Activated CD4-positive, CD25-positive, alpha-beta regulatory T cell (primary cell): Measurements from ENCODE around the gene TMEM132D.

Experiments used
- DNase-seq, 4 experiments: peaks; one replicate each; lab custom pipeline; 2025; lab: John Stamatoyannopoulos, UW

TMEM132D gene

DNA sequence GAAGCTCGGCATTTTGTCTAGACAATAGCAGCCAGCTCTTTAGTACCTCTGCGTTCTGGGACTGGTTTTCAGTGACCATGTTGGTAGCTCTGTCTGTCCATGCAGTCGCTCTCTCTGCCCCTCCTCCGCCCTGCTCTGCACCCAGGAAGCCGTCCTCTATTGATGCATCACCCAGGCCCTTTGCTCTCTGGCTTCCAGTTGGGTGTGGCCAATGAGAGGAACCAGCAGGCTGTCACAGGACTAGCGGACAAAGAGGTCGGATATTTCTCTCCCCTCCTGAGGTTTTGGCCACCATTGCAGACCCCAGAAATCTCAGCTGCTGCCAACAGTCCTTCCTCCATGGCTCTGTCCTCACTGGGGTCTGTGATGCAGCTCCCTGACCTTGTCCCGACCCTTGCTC is 180.6 kb downstream of the TMEM132D start:
- no peak for DNase-seq

DNA sequence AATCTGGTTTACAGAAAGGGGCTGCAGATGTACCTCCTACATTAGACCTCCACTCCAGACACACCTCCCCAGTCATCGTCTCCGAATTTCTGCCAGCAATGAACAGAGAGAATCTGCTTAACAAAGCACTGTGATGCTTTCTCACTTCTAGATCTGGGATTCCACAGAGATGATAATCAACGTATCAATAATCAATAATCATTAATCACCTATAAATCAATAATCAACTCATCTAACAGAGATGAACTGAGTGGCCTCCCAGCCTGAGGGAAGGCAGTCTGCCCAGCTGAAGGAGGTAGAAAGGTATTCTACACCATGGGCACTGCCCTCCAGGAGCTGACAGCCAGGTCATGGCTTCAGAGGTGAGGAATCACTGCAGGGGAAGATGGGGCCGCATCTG is 183.2 kb downstream of the TMEM132D start:
- no peak for DNase-seq

DNA sequence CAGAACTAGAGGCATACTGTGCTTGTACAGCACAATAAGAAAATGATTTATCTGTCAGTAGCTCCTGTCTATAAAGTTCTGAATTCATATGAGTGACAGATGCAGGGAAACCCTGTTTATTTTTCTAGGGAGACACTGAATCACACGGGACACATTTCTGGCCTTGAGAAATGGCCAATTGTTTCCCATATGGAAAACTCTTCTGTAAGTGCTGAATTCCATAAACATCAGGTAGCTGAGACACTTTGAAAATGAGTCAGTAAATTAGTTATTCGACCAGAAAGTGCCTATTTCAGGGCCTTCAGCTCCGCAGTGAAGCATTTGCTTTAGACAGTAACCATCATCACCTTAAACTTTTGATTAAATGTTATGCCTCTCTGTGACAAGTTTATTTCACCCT is 184.4 kb downstream of the TMEM132D start:
- no peak for DNase-seq

DNA sequence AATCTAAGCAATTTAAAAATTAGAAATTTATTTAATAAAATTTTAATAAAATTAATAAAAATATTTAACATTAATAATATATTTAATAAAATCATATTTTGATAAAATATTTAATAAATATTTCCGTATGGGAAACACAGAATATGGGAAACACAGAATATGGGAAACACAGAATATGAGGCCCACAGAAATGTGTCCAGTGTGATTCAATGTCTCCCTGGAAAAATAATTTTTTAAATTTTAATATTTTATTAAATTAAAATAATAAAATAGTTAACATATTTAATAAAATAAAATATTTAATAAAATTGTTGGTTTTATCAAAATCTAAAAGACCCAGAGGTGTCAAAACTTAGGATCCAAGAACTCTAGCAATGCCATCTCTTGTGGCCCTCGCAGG is 186.4 kb downstream of the TMEM132D start:
- no peak for DNase-seq

DNA sequence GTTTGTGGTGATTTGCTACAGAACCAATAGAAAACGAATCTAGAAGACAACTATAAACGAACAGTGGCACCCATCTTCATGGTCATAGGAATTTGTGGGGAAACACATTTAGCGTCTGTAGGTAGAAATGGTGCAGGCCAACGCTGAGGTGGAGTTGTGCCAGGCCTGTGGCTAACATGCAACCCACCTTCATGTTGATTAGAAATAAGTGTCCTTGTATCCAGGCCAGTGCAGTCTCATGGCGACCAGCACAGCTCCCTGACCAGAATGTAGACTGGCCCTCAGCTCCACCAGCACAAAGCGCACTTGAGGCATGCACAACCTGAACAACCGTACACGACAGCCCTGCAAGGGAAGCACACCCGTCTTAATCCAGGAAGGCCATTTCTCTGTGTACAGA is 187.0 kb downstream of the TMEM132D start:
- no peak for DNase-seq

DNA sequence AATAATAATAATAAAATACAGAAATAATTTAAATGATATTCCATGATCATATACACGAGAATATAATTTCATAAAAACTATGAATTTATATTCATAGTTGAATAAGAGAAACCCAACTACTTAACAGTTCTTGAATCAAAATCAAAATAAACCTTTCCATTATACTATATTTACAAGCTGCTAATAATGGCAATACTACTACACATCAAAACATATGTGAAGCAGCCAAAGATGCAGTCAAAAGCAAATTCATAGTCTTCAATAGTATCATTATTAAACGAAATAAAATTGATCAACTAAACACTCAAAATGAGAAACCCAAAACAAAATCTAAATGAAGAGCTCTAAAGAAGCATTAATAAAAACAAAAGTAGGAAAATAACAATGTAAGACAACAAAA is 197.1 kb downstream of the TMEM132D start:
- DNase-seq = no peak

DNA sequence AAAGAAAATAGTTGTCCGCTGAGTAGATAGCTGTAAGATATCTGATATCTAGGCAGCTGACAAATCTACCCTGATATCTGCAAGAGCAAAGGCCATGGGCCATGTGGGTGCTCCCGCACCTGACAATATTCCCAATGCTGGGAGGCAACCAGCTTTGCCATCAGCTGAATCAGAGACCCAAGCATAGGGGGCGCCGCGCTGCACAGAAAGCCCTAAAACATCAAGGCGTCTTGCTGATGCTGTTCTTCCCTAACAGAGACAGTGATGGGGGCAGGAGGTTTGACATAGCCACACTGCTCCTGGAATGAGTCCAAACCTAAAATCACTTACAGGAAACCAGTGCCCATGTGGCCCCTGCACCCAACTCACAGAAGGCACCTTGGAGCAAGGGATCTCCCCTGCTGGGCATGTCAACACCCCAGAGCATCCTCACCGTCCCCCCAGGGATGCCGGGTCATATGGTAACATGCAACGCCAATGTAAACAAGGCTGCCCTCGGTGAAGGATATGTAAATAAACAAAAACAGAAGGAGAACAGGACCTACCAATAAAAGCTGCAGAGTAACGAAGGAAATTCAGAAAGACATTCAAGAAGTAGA is 199.5 kb downstream of the TMEM132D start:
- no peak for DNase-seq

DNA sequence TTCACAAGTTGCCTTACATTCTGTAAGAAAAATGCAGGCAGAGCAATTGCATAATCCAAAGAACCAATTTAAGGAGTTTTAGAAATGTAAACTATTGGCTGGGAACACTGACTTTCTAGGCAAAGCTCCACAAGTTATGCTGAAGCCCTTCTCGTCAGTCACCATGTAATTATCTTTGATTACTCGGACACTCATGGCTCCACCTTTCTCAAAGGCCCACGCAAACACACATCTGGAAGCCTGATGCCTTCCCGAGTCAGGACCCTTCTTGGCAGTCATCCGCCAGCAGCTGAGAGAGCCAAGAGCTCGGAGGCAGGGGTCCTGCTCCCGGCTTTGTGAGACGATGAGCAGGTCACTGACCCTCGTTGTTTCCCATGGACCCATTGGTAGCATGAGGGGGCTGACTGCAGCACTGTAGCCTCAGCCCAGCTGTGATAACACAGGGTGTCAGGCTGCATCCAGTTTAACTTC is 202.2 kb downstream of the TMEM132D start:
- no peak for DNase-seq

DNA sequence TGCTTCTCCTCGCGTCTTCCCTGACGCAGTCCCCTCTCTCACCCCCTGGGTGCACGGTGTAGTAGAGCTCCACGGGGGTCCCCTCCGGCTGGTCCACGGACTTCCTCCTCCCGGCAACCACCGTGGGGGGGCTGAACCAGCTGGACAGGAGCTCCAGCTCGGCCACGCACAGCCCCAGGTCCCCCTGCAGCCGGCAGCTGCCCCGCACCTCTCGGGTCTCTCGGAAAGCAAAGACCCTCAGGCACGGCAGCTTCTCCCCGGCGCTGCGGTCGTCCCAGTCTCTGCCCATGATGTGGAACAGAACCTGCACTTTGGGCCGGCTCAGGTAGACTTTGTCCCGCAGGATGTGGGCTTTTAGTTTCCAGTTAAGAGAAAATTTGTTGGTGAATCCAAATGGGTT is 203.8 kb downstream of the TMEM132D start:
- no peak for DNase-seq

DNA sequence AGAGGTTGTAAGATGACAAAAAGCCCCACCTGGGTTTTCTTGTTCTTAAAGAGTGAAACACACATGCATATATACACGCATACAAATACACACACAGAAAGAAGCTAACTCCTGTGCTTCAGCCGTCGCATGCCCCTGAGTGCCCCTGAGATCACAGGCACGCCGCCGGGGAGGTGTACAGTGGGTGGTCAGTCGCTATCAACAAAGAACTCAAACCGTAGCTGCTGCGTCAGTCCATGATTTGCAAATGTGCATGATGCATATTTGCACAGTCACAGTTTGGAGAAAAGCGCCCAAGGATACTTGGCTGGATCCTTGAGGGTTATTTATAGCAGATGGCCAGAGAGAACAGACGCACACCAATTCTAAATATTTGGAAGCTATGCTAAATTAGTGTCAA is 206.9 kb downstream of the TMEM132D start:
- DNase-seq = no peak

DNA sequence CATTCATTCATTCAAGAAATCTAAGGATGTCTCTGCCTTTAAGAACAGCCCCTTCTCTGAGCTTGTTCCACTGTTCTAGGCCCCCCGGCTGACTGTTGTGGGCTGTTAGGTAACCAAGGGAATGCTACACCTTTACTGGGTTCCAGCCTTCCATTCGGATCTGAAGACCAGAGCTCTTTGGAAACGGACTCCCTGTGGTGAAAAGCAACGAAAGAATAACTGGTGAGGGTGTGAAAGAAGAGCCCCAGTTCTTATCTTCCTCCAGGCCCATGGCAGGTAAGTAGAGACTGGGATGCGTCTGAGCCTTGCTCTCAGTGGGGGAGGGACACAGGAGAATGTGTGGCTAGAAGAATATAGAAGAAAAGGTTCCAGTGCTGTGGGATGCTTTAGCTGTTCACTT is 207.4 kb downstream of the TMEM132D start:
- no peak for DNase-seq

DNA sequence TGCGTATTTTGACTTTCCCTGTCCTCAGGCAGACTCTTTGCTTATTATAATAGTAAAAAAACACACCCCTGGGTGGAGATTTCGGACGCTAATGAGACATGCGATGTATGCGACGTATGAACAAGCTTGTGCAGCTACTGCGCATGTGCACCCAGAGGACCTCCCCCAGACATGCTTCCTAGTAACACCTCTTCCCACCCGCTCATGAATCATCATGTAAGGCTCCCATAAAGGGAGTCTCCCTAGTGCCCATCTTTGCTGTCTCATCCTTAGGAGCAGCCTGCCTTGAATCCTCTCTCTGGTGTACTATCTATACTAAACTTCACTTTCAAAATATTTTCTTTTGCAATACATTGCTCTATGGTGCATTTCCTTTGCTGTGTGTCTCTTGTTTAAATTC is 210.1 kb downstream of the TMEM132D start:
- no peak for DNase-seq

DNA sequence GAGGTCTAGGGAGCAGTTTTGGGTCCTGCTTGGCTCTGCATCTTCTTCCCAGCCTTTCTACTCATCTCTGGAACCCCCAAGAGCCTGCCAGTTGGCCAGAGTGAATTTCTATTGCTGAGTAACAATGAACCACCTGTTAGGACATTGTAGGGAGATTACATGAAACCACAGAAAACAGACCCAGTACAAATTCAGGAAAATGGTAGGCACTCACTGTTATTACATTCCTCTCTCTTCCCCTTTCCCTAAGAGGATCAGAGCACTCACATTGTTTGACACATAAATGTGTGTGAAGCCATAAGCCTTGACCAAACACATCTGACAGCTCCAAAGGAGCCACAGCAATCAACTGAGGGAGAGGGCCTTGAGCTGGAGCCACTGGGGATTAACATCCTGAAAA is 216.1 kb downstream of the TMEM132D start:
- no peak for DNase-seq

DNA sequence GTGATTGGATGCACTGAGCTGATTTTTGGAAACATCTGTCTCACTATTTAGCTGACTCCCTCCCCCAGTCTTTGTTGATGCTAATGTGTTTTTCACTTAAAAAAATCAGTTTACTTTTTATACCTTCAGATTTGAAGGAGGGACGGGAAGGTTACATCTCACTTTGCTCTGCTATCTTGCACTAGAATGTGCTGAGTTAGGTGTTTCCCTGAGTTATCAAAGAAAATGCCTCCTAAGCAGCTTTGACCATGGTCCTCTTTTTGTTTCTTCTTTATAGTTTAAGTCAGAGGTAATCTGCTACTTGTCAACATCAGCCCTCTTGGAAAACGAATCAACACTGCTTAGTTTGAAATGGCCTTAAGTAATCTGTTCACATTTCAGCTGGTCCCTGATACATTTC is 222.0 kb downstream of the TMEM132D start:
- no peak for DNase-seq

DNA sequence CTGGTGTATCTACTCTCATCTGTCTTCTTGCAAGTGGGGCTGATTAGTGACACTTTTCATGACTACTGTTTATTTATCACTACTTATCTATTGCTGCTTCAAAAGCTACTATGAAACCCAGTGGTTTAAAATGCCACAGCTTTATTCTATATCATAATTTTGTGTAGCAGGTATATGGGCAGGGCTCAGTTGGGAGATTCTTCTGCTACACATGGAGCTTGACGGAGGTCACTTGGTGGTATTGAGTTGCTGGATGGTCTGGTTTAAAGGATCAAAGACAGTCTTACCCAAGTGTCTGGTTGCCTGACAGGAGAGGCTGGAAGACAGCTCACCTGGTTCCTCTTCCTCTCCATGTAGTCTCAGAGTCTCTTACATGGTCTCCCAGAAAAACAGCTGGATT is 222.7 kb downstream of the TMEM132D start:
- no peak for DNase-seq

DNA sequence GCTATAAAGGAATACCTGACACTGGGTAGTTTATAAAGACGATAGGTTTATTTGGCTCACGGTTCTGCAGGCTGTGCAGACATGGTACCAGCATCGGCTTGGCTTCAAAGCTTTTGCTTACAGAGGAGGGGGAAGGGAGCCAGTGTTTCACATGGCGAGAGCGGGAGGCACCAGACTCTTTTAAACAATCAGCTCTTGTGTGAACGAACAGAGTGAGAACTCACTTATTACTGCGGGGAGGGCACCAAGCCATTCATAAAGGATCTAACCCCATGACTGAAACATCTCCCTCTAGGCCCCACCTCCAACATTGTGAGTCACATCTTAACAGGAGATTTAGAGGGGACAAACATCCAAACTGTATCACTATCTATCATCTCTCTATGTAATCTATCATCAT is 227.4 kb downstream of the TMEM132D start:
- DNase-seq = no peak

DNA sequence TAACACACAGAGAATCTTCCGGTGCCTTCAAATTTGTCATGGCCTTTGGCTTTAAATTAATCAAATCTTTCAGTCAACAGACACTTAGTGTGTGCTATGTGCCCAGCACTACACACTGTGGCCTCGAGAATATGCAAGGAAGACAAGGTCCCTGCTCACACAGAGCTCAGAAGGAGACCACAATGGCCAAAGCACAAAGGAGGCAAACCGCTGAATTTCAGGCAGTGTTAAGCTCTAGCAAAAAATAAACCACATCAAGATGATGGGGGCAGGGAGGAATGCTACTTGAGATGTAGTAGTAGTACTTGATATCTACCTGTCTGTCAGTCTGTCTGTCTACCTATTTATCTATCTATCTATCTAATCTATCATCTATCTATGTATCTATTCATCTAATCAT is 227.9 kb downstream of the TMEM132D start:
- no peak for DNase-seq

DNA sequence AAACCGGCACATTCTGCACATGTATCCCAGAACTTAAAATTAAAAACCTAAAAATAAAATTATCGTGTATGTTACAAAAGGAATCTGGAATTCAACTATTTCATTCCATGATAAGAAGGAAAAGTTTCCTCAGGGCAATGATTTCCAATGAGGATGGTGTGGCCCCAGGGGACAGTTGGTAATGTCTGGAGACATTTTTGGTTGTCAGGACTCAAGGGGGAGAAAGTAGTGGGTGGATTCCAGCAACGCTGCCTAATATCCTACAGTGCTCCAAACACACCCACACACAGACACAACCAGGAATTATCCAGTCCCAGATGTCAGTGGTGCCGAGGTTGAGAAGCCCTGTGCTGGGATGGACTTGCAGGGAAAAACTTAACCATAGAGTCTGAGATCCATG is 228.3 kb downstream of the TMEM132D start:
- no peak for DNase-seq

DNA sequence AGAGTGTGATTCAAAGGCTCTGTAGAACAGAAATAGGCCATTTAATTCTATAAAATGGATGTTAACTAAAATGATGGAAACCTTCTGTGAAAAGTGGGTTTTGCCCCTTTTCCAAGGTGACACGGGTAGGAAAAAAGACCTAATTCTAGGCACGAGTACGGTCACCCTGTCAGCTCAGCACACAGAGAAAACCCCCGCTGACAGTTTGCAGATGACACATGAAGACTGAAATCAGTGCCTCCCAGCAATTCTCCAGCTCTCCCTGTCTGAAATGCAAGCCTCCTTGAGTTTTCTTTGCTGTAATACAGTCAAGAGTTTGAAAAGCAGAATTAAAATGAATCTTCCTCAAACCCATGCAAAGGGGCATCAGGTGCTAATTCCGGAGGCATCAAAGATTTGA is 230.0 kb downstream of the TMEM132D start:
- DNase-seq = no peak

DNA sequence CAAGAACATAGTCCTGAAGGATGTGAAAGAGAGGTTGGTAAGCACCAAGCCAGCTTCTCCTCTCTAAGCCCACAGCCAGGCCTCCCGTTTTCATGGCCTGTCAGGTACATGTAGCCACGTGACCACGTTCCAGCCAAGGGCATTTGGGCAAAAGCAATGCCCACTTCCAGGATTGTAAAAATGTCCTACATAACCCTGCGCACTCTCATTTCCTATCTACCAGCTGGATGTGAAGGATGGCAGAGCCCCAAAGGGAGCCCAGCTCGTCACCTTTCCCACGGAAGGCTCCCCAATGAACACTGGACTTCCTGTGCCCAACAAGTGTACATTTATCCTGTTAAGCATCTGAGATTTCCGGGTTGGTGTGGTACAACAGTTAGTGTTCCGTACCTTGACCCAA is 231.7 kb downstream of the TMEM132D start:
- no peak for DNase-seq

DNA sequence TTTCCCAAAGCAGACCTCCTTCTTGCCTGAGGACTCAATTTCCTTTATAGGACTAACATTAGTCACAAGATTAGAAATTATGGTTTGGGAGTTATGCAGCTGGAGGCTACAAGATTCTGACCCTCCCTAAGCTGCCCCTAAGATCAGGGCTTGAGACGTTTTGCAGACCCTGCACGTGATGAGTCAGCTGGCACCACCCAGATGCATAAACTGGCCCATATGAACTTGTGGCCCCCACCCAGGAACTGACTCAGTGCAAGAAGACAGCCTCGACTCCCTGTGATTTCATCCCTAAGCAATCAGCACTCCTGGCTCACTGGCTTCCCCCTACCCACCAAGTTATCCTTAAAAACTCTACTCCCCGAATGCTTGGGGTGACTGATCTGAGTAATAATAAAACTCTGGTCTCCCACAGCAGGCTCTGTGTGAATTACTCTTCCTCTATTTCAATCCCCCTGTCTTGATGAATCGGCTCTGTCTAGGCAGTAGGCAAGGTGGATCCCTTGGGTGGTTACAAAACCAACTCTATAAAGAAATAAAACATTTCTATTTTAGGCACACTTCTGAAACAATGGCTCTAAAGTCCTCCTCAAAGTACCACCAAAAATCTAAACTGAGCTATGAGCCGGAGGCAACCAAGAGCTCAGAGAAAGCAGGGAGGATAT is 233.4 kb downstream of the TMEM132D start:
- no peak for DNase-seq

DNA sequence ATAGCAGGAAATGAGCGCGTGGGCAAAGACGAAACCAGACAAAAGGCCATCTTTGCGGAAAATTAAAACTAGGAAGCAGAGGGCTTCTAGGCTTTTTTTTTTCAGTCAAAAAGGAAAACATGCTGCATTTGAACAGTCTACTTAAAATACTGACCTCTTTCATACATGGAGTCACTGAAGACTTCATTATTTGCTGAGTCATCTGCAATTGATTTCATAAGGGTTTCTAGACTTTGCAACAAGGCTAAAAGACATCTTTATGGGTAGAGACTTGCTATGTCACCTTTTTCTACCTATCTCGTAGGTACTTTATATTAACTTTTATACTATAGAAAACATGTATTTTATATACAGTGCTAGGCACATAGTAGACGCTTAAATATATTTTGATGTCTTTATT is 238.4 kb downstream of the TMEM132D start:
- no peak for DNase-seq

DNA sequence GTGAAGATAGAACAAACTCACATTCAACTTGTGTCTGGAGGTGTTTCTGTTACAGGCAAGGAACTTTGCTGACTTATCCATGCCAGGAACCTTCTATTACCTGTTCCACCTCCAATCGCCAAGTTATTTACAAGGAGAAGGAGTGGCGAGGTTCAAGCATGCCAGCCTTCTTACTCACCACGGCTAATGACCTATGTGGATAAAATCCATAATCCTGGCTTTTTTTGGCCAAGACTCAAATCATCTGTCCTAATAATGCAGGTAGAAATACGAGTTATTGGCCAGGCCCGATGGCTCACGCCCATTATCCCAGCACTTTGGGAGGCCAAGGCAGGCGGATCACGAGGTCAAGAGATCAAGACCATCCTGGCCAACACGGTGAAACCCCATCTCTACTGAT is 241.6 kb downstream of the TMEM132D start:
- DNase-seq = no peak

DNA sequence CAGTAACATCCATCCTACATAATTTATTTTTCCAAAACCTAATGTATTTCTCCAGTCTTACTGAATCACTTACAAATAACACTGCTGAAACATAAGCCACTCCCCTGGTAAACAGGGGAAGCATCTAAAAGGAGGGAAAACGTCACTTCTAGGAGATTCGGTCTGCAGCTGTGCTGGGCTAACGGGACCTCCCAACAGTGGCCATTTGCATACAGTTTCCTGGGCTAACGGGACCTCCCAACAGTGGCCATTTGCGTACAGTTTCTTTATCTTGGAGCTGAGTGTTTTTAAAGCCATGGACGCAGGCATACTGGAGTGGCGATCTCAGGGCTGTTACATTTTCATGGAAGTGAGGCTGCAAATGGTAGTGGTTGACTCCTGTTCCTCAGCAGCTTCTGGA is 242.9 kb downstream of the TMEM132D start:
- DNase-seq = no peak
